ENCODE measurements around the gene ITPK1.

The ITPK1 gene

DNA sequence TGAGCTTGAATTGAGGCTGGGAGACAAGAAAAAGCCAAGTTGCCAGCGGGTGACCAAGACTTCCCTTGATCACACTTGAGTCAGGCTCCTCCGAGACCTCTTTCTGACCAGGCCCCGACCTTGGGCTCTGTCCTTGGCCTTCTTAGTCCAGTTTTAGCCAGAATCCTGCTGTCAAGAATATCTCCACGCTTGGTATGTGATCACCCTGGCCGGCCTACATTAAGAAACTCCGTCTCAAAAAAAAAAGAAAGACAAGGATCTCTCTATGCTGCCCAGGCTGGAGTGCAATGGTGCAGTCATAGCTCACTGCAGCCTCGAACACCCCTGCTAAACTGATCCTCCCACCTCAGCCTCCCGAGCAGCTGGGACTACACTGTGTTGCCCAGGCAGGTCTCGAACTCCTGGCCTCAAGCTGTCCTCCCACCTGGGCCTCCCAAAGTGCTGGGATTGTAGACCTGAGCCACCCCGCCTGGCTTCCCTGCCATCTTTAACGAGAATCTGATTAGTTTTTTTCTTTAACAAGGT, 1.0 kb upstream of the ITPK1 start:
- ATAC-seq: no peak
- TF ChIP-seq ZNF8 (CRISPR knock-in tag; IDR thresholded peaks at IDR 0.05): no peak
- TF ChIP-seq SNAI2 (CRISPR knock-in tag; IDR thresholded peaks at IDR 0.05): no peak

DNA sequence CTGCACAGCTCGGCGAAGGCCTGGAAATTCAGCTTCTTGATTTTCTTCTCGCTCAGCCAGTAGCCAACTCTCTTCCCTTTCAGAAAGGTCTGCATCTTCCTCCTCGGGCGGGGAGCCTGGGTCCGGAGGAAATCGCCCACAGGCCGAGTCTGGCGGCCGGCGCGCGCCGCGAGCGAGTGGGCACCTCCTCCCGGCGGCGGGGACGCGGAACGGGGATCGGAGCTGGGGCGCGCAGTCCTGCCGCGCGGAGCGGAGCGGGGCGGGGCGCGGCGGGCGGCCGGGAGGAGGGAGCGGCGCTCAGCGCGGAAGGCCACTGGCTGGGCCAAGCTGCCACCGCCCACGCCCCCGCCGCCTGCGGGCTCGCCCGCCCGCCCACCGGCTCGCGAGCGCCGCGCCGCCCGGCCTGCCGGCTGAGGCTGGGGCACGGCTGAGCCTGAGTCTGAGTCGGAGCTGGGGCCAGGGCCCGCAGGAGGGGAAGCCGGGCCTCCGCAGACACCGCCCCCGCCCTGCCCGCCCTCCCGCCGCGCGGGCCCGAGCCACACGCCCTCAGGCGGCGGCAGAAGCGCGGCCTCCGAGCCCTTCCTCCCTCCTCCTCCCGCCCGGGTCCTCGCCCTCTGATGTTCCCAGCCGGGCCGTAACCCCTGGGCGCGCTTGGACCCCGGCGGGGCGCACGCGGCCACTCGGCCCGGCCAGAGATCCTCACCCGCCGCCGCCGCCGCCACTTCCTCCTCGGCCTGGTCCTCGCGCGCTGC, 480 bp downstream of the ITPK1 start:
- peak; percentile 89 for ATAC-seq
- TF ChIP-seq OSR1 (CRISPR knock-in tag; IDR thresholded peaks at IDR 0.05): no peak
- no peak for TF ChIP-seq PPARA (CRISPR knock-in tag; IDR thresholded peaks at IDR 0.05; ENCODE audit: borderline replicate concordance)
- TF ChIP-seq, protein P1, sequence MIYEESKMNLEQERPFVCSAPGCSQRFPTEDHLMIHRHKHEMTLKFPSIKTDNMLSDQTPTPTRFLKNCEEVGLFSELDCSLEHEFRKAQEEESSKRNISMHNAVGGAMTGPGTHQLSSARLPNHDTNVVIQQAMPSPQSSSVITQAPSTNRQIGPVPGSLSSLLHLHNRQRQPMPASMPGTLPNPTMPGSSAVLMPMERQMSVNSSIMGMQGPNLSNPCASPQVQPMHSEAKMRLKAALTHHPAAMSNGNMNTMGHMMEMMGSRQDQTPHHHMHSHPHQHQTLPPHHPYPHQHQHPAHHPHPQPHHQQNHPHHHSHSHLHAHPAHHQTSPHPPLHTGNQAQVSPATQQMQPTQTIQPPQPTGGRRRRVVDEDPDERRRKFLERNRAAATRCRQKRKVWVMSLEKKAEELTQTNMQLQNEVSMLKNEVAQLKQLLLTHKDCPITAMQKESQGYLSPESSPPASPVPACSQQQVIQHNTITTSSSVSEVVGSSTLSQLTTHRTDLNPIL (CRISPR knock-in tag; IDR thresholded peaks at IDR 0.05; ENCODE audit: low read depth): no peak
- no peak for TF ChIP-seq RARB (CRISPR knock-in tag; IDR thresholded peaks at IDR 0.05)
- TF ChIP-seq BACH2 (CRISPR knock-in tag; IDR thresholded peaks at IDR 0.05; ENCODE audit: borderline replicate concordance): no peak
- no peak for TF ChIP-seq ZNF8 (CRISPR knock-in tag; IDR thresholded peaks at IDR 0.05)
- no peak for TF ChIP-seq TOX (CRISPR knock-in tag; IDR thresholded peaks at IDR 0.05; ENCODE audit: borderline replicate concordance)

DNA sequence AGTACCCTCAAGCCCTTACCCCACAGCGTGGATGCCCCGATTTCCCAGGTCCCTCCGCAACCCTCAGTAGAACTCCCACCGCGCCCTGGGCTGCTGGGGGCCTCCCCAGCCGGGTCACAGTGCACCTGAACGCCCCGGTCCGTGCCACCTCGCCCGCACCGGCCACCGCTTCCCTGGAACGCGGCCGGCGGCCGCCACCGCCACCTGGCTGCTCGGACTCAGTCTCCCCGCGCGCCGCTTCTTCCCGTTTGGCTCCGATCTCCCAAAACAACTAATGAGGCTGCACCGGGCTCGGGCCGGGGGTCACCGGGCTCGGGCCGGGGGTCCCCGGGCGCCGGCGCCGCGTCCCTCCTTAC, 1.0 kb downstream of the ITPK1 start:
- no peak for ATAC-seq

DNA sequence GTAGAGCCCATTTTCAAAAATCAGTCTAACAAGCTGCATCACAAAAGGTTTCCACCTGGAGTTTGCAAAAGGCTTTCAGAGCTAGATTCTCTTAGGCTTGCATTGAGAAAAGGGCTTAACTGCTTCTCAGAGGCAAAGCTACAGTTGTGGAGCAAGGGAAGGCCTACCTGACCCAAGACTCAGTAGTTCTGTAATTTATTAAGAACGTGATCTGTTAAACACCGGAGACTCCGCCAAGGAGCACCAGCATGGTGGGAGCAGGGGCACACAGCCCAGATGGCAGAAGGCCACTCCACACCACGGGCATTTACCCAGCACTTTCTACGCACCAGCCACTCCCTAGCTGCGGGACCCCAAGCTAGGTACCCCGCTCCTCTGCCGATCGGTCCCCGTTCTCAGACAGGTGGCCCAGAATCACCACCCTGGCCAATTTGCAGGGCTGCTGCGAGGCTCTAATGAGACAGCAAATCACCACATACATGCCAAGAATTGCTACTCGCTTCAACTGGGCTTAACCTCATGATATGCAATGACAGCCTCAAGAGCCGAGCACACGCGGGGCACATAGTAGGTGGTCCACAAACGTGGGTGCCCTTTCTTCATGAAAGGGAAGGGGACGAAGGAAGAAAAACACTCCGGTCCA, 1.5 kb downstream of the ITPK1 start:
- no peak for TF ChIP-seq RARB (CRISPR knock-in tag; IDR thresholded peaks at IDR 0.05)
- no peak for ATAC-seq

More for the DNA sequence above, 1.0 kb downstream of the ITPK1 start:
- TF ChIP-seq ESRRG (CRISPR knock-in tag; IDR thresholded peaks at IDR 0.05): no peak
- TF ChIP-seq CSDC2 (CRISPR knock-in tag; IDR thresholded peaks at IDR 0.05): no peak
- TF ChIP-seq ZFP3 (CRISPR knock-in tag; IDR thresholded peaks at IDR 0.05): no peak
- TF ChIP-seq ZNF70 (CRISPR knock-in tag; IDR thresholded peaks at IDR 0.05): no peak
- TF ChIP-seq SNAI2 (CRISPR knock-in tag; IDR thresholded peaks at IDR 0.05): no peak
- no peak for TF ChIP-seq ARNTL (CRISPR knock-in tag; IDR thresholded peaks at IDR 0.05; ENCODE audit: borderline replicate concordance, low read depth)
- TF ChIP-seq TCF4 (CRISPR knock-in tag; IDR thresholded peaks at IDR 0.05; ENCODE audit: borderline replicate concordance): no peak
- no peak for TF ChIP-seq ZNF565 (CRISPR knock-in tag; conservative IDR thresholded peaks at IDR 0.05; ENCODE audit: low read depth)
- TF ChIP-seq ZFP30 (CRISPR knock-in tag; IDR thresholded peaks at IDR 0.05): no peak
- no peak for TF ChIP-seq ZC3H10 (CRISPR knock-in tag; IDR thresholded peaks at IDR 0.05)
- no peak for TF ChIP-seq RARB (CRISPR knock-in tag; IDR thresholded peaks at IDR 0.05)
- no peak for TF ChIP-seq ZNF8 (CRISPR knock-in tag; IDR thresholded peaks at IDR 0.05)
- TF ChIP-seq, protein P1 (CRISPR knock-in tag; IDR thresholded peaks at IDR 0.05; ENCODE audit: low read depth): no peak
- no peak for TF ChIP-seq PPARA (CRISPR knock-in tag; IDR thresholded peaks at IDR 0.05; ENCODE audit: borderline replicate concordance)
- no peak for TF ChIP-seq TOX (CRISPR knock-in tag; IDR thresholded peaks at IDR 0.05; ENCODE audit: borderline replicate concordance)
- TF ChIP-seq ISL1 (CRISPR knock-in tag; IDR thresholded peaks at IDR 0.05): no peak
- TF ChIP-seq OSR1 (CRISPR knock-in tag; IDR thresholded peaks at IDR 0.05): no peak
- no peak for TF ChIP-seq BACH2 (CRISPR knock-in tag; IDR thresholded peaks at IDR 0.05; ENCODE audit: borderline replicate concordance)
- TF ChIP-seq, protein P2, sequence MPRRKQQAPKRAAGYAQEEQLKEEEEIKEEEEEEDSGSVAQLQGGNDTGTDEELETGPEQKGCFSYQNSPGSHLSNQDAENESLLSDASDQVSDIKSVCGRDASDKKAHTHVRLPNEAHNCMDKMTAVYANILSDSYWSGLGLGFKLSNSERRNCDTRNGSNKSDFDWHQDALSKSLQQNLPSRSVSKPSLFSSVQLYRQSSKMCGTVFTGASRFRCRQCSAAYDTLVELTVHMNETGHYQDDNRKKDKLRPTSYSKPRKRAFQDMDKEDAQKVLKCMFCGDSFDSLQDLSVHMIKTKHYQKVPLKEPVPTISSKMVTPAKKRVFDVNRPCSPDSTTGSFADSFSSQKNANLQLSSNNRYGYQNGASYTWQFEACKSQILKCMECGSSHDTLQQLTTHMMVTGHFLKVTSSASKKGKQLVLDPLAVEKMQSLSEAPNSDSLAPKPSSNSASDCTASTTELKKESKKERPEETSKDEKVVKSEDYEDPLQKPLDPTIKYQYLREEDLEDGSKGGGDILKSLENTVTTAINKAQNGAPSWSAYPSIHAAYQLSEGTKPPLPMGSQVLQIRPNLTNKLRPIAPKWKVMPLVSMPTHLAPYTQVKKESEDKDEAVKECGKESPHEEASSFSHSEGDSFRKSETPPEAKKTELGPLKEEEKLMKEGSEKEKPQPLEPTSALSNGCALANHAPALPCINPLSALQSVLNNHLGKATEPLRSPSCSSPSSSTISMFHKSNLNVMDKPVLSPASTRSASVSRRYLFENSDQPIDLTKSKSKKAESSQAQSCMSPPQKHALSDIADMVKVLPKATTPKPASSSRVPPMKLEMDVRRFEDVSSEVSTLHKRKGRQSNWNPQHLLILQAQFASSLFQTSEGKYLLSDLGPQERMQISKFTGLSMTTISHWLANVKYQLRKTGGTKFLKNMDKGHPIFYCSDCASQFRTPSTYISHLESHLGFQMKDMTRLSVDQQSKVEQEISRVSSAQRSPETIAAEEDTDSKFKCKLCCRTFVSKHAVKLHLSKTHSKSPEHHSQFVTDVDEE (CRISPR knock-in tag; IDR thresholded peaks at IDR 0.05): no peak

DNA sequence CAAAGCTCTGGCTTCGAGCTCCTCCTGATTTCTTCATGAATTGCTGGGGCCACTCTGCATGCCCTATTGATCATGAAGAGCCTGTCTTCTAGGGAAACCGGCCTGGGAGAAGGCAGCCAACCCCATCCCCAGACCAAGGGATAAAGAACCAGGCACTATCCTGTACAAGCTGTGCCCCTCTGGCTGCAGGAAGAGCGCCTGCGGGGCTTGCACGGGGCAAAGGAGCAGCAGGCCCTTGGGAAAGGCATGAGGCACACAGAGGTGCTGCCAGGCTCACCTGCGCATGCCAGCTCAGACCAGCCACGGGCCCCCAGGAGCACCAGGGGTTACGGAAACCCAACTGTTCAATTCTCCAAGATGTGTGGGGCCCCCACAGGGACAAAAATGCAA, 2.1 kb downstream of the ITPK1 start:
- TF ChIP-seq SNAI2 (CRISPR knock-in tag; IDR thresholded peaks at IDR 0.05) (no peak), ZNF565 (CRISPR knock-in tag; conservative IDR thresholded peaks at IDR 0.05; ENCODE audit: low read depth) (no peak), ISL1 (CRISPR knock-in tag; IDR thresholded peaks at IDR 0.05) (no peak)
- TF ChIP-seq, protein P1 (CRISPR knock-in tag; IDR thresholded peaks at IDR 0.05; ENCODE audit: low read depth): no peak
- TF ChIP-seq, protein P3, sequence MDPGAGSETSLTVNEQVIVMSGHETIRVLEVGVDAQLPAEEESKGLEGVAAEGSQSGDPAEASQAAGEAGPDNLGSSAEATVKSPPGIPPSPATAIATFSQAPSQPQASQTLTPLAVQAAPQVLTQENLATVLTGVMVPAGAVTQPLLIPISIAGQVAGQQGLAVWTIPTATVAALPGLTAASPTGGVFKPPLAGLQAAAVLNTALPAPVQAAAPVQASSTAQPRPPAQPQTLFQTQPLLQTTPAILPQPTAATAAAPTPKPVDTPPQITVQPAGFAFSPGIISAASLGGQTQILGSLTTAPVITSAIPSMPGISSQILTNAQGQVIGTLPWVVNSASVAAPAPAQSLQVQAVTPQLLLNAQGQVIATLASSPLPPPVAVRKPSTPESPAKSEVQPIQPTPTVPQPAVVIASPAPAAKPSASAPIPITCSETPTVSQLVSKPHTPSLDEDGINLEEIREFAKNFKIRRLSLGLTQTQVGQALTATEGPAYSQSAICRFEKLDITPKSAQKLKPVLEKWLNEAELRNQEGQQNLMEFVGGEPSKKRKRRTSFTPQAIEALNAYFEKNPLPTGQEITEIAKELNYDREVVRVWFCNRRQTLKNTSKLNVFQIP (CRISPR knock-in tag; IDR thresholded peaks at IDR 0.05; ENCODE audit: borderline replicate concordance, low read depth): no peak
- no peak for ATAC-seq
